HepG2 (cell line): ENCODE measurements around the gene ATPAF1. TPM values are rescaled to one million over a fixed set of nuclear protein-coding genes. Genes with fewer than 3 reads are reported as not detected.
A peak's percentile ranks its signal among the peaks of the same experiment; 100 is the strongest.

Experiments
- CCAR2 ChIP-seq: fragments of 200-400 bp; formaldehyde crosslinking; optimal IDR thresholded peaks from 2 replicates; pipeline ENCODE3; 2018; ENCODE audit warnings: low read depth, mild to moderate bottlenecking, low read length, moderate library complexity
- DNMT3B ChIP-seq: conservative IDR thresholded peaks from 2 replicates; pipeline ENCODE4 v1.6.1; 2016; ENCODE audit warnings: missing biosample characterization, control low read depth
- KAT8 ChIP-seq: IDR thresholded peaks from 2 replicates; pipeline ENCODE4 v1.6.1; 2016; ENCODE audit warnings: missing genetic modification reagents, missing compliant biosample characterization
- MLLT10 ChIP-seq: sonication (generic); formaldehyde crosslinking; IDR thresholded peaks from 2 replicates; pipeline ENCODE4 v1.4.0; 2020; ENCODE audit warnings: missing genetic modification reagents
- NR2C2 ChIP-seq: sonication (generic); formaldehyde crosslinking; IDR thresholded peaks from 2 replicates; pipeline ENCODE4 v1.4.0; 2020; ENCODE audit warnings: missing genetic modification reagents, mild to moderate bottlenecking, moderate library complexity, borderline replicate concordance
- SMC3 ChIP-seq: IDR thresholded peaks from 2 replicates; pipeline ENCODE4 v1.6.1; 2011; ENCODE audit warnings: low read length, improper control_type of control experiment
- SSRP1 ChIP-seq: IDR thresholded peaks from 2 replicates; pipeline ENCODE4 v1.6.1; 2016; ENCODE audit warnings: control low read depth
- TEAD3 ChIP-seq: optimal IDR thresholded peaks from 2 replicates; pipeline ENCODE3; 2016; ENCODE audit warnings: borderline replicate concordance
- THAP11 ChIP-seq: IDR thresholded peaks from 2 replicates; pipeline ENCODE4 v1.6.1; 2016; ENCODE audit warnings: missing biosample characterization, missing genetic modification reagents
- ZNF232 ChIP-seq: sonication (generic); formaldehyde crosslinking; IDR thresholded peaks from 2 replicates; pipeline ENCODE4 v1.4.0; 2020; ENCODE audit warnings: missing genetic modification reagents, borderline replicate concordance
- ZNF256 ChIP-seq: sonication (generic); formaldehyde crosslinking; conservative IDR thresholded peaks from 2 replicates; pipeline ENCODE4 v1.4.0; 2020; ENCODE audit warnings: missing genetic modification reagents
- ZNF292 ChIP-seq: sonication (generic); formaldehyde crosslinking; IDR thresholded peaks from 2 replicates; pipeline ENCODE4 v1.8.1; 2022; ENCODE audit warnings: mild to moderate bottlenecking, low read depth, missing genetic modification reagents, borderline replicate concordance
- ZNF318 ChIP-seq: sonication (generic); formaldehyde crosslinking; IDR thresholded peaks from 2 replicates; pipeline ENCODE4 v1.4.0; 2020; ENCODE audit warnings: mild to moderate bottlenecking, missing genetic modification reagents
- ZNF430 ChIP-seq: sonication (generic); formaldehyde crosslinking; IDR thresholded peaks from 2 replicates; pipeline ENCODE4 v1.9.0; 2021; ENCODE audit warnings: mild to moderate bottlenecking, missing genetic modification reagents
- polyA plus RNA-seq, 8 experiments: library from polyadenylated mRNA; depleted of rRNA in 3 of 8; stranded (reverse) in 7 of 8; unstranded in 1 of 8; fragments of >200 nt; fragmentation: Illumina TruSeq in 4 of 8; extraction: Trizol in 4 of 8; gene quantifications; 2 replicates each; pipeline versions ENCODE4 v1.2.1 to v1.2.3, GENCODE V29; 2011 to 2016; ENCODE audit warnings: low read depth in 4 of 8, missing spikeins in 1 of 8, mixed read lengths in 1 of 8; ENCODE audit not compliant: insufficient read depth in 1 of 8
- total RNA-seq, 5 experiments: library from RNA; depleted of rRNA; stranded (reverse); fragments of >200 nt; fragmentation: Illumina TruSeq; extraction: Trizol; gene quantifications; 2 replicates each; pipeline ENCODE4 v1.2.3, GENCODE V29; 2016; ENCODE audit warnings: low read depth in 1 of 5
- TF ChIP-seq, protein P1 (sequence below): sonication (generic); formaldehyde crosslinking; IDR thresholded peaks from 2 replicates; pipeline ENCODE4 v1.9.0; 2021; ENCODE audit warnings: missing genetic modification reagents, borderline replicate concordance
- TF ChIP-seq, protein P2 (sequence below): sonication (generic); formaldehyde crosslinking; IDR thresholded peaks from 2 replicates; pipeline ENCODE4 v1.5.0; 2020; ENCODE audit warnings: mild to moderate bottlenecking, missing genetic modification reagents, moderate library complexity

ATPAF1 gene
- total and polyA plus RNA-seq, 2 of the 13 experiments (the other 11 are each of a cell fraction or from before 2014, with no cell fraction given) = 66.6 to 76.7 TPM

DNA sequence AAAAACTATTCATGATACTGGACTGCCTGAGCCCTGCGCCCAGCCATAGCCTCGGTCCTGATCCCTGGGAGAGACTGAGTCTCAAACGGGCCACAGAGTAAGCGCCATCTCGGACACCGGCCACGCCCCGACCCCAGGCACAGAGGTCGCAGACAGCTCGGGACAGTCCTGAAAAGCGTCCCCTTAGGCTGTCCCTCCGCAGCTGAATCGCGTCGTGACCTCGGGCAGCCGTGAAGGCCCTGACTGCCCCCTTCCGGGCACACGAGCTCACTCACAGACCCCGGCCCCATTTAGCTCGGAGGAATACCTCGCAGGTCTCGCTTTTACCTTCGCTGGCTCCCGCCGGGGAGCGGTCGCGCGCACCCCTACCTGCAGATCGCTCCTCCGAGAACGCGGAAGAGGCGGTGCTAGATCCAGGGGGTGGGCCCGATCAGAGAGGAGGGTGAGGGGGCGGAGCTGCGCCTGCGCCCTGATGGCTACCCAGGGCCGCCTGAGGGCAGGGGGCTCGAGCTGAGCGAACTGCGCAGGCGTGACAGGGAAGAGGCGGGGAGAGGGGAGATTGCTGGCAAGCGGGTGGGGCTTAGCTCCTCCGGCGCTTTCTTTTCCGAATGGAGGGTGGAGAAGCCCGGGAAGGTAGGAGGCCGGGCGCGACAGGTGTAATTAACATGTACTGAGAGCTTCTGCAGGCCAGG lies 64.2 kb downstream of the ATPAF1 start, which contains the start of gene MKNK1 (continued):
- 0 out of 2 replicates have a peak, but pooled peaks have one; percentile 60 for TF ChIP-seq ZNF318
- TF ChIP-seq ZNF256 (CRISPR knock-in tag) = no peak
- no peak for TF ChIP-seq MLLT10
- TF ChIP-seq SSRP1 (CRISPR knock-in tag) = no peak
- TF ChIP-seq SMC3 = no peak
- TF ChIP-seq ZNF430 (CRISPR knock-in tag) = 0 out of 2 replicates have a peak, but pooled peaks have one; percentile 44
- TF ChIP-seq, protein P1, sequence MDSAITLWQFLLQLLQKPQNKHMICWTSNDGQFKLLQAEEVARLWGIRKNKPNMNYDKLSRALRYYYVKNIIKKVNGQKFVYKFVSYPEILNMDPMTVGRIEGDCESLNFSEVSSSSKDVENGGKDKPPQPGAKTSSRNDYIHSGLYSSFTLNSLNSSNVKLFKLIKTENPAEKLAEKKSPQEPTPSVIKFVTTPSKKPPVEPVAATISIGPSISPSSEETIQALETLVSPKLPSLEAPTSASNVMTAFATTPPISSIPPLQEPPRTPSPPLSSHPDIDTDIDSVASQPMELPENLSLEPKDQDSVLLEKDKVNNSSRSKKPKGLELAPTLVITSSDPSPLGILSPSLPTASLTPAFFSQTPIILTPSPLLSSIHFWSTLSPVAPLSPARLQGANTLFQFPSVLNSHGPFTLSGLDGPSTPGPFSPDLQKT (CRISPR knock-in tag) = no peak
- peak; percentile 37; the same call in 1 of the 2 replicates for TF ChIP-seq NR2C2 (CRISPR knock-in tag)
- TF ChIP-seq, protein P2, sequence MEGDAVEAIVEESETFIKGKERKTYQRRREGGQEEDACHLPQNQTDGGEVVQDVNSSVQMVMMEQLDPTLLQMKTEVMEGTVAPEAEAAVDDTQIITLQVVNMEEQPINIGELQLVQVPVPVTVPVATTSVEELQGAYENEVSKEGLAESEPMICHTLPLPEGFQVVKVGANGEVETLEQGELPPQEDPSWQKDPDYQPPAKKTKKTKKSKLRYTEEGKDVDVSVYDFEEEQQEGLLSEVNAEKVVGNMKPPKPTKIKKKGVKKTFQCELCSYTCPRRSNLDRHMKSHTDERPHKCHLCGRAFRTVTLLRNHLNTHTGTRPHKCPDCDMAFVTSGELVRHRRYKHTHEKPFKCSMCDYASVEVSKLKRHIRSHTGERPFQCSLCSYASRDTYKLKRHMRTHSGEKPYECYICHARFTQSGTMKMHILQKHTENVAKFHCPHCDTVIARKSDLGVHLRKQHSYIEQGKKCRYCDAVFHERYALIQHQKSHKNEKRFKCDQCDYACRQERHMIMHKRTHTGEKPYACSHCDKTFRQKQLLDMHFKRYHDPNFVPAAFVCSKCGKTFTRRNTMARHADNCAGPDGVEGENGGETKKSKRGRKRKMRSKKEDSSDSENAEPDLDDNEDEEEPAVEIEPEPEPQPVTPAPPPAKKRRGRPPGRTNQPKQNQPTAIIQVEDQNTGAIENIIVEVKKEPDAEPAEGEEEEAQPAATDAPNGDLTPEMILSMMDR (CRISPR knock-in tag) = peak; percentile 56
- peak; percentile 85 for TF ChIP-seq KAT8
- TF ChIP-seq DNMT3B (CRISPR knock-in tag) = 0 out of 2 replicates have a peak, but pooled peaks have one; percentile 24
- no peak for TF ChIP-seq ZNF292
- TF ChIP-seq CCAR2 = no peak
- TF ChIP-seq THAP11 = peak; percentile 61
- TF ChIP-seq TEAD3 (CRISPR knock-in tag) = peak; percentile 88
- peak; percentile 60; the same call in 1 of the 2 replicates for TF ChIP-seq ZNF232 (CRISPR knock-in tag)
